GM23338 (cell line): Measurements from ENCODE around the gene DPP3. TPM values are rescaled to one million over a fixed set of nuclear protein-coding genes. Genes with fewer than 3 reads are reported as not detected.
"Not testable (repeated sequence)": the region's sequence is repeated elsewhere in the genome, so short reads cannot be mapped to it uniquely, and the experiment has no call there.

Experiments used
- ATAC-seq: fragments of 200-7000 bp; cut with Tn5 transposase; 3 replicates; pipeline ENCODE4 v1.9.1; 2020
- DNase-seq: peaks from one replicate; pipeline ENCODE4 v3.0.0-alpha.2; 2015; ENCODE audit warnings: low spot score
- H2AFZ ChIP-seq: fragments of 200-600 bp; sonication (generic); 2 replicates; pipeline ENCODE4 v1.8.0; 2016; ENCODE audit warnings: antibody characterized with exemption, mild to moderate bottlenecking, moderate library complexity
- H3F3A ChIP-seq: fragments of 200-600 bp; sonication (generic); replicated peaks from 2 replicates; pipeline ENCODE4 v1.8.0; 2017; ENCODE audit warnings: antibody characterized with exemption, mixed run types, low read depth
- H3K27ac ChIP-seq: fragments of 200-600 bp; sonication (generic); 2 replicates; pipeline ENCODE4 v1.6.1; 2016; ENCODE audit warnings: low read depth
- H3K27me3 ChIP-seq: fragments of 200-600 bp; sonication (generic); 2 replicates; pipeline ENCODE4 v1.8.0; 2016; ENCODE audit warnings: mild to moderate bottlenecking, mixed run types, moderate library complexity; ENCODE audit not compliant: insufficient read depth
- H3K36me3 ChIP-seq: fragments of 200-600 bp; sonication (generic); 2 replicates; pipeline ENCODE4 v1.8.0; 2016; ENCODE audit warnings: mild to moderate bottlenecking; ENCODE audit not compliant: insufficient read depth
- H3K4me1 ChIP-seq: fragments of 200-600 bp; sonication (generic); 2 replicates; pipeline ENCODE4 v1.8.0; 2016; ENCODE audit warnings: mild to moderate bottlenecking, moderate library complexity; ENCODE audit not compliant: insufficient read depth
- H3K4me2 ChIP-seq: fragments of 200-600 bp; sonication (generic); 2 replicates; pipeline ENCODE4 v1.7.1; 2017; ENCODE audit warnings: mixed run types
- H3K4me3 ChIP-seq: fragments of 200-600 bp; sonication (generic); 2 replicates; pipeline ENCODE4 v1.6.1; 2016; ENCODE audit warnings: mixed run types
- H3K79me2 ChIP-seq: fragments of 200-600 bp; sonication (generic); replicated peaks from 2 replicates; pipeline ENCODE4 v1.8.0; 2017; ENCODE audit warnings: mild to moderate bottlenecking; ENCODE audit not compliant: insufficient read depth
- H3K9me2 ChIP-seq: fragments of 200-600 bp; sonication (generic); 2 replicates; pipeline ENCODE4 v1.8.0; 2017; ENCODE audit not compliant: insufficient read depth
- H4K20me1 ChIP-seq: fragments of 200-600 bp; sonication (generic); replicated peaks from 2 replicates; pipeline ENCODE4 v1.8.0; 2017; ENCODE audit warnings: mild to moderate bottlenecking; ENCODE audit not compliant: insufficient read depth
- H3K27ac Mint-ChIP-seq: 2 replicates; pipeline ENCODE4 v1.8.0; 2020; ENCODE audit warnings: inconsistent platforms, mild to moderate bottlenecking, moderate library complexity, mixed read lengths
- H3K27me3 Mint-ChIP-seq: 3 replicates; pipeline ENCODE4 v1.8.0; 2022; ENCODE audit warnings: low read depth, mild to moderate bottlenecking, moderate library complexity, mixed read lengths, inconsistent platforms; ENCODE audit not compliant: insufficient read depth, poor library complexity
- H3K36me3 Mint-ChIP-seq: 3 replicates; pipeline ENCODE4 v1.8.0; 2021; ENCODE audit warnings: low read depth, mild to moderate bottlenecking, inconsistent platforms, moderate library complexity, mixed read lengths
- H3K4me1 Mint-ChIP-seq: 3 replicates; pipeline ENCODE4 v1.8.0; 2020; ENCODE audit warnings: mild to moderate bottlenecking, inconsistent platforms, mixed read lengths
- H3K4me3 Mint-ChIP-seq: 3 replicates; pipeline ENCODE4 v1.8.0; 2021; ENCODE audit warnings: moderate library complexity, mild to moderate bottlenecking, inconsistent platforms, mixed read lengths
- H3K9me3 Mint-ChIP-seq: 3 replicates; pipeline ENCODE4 v1.8.0; 2020; ENCODE audit warnings: moderate library complexity, mild to moderate bottlenecking, inconsistent platforms, mixed read lengths
- CTCF ChIP-seq, 2 experiments: fragments of 200-600 bp in 1 of 2; sonication (generic) in 1 of 2; conservative IDR thresholded peaks; 2 replicates each; pipeline versions ENCODE4 v1.5.1 to v1.6.1; 2016 to 2017; ENCODE audit warnings: antibody characterized with exemption in 2 of 2, low read depth in 2 of 2, mild to moderate bottlenecking in 2 of 2, moderate library complexity in 1 of 2
- EZH2 ChIP-seq: fragments of 200-600 bp; sonication (generic); IDR thresholded peaks from one replicate; pipeline ENCODE4 v1.8.0; 2017; ENCODE audit warnings: antibody characterized with exemption, mild to moderate bottlenecking, low read depth; ENCODE audit not compliant: unreplicated experiment
- EZH2phosphoT487 ChIP-seq: fragments of 200-600 bp; sonication (generic); IDR thresholded peaks from one replicate; pipeline ENCODE4 v1.8.1; 2018; ENCODE audit warnings: antibody characterized with exemption; ENCODE audit not compliant: unreplicated experiment
- NANOG ChIP-seq: IDR thresholded peaks from 2 replicates; pipeline ENCODE4 v1.6.1; 2016; ENCODE audit warnings: antibody characterized with exemption, borderline replicate concordance
- STAT1 ChIP-seq: IDR thresholded peaks from one replicate; pipeline ENCODE4 v1.6.1; 2016; ENCODE audit warnings: antibody characterized with exemption; ENCODE audit not compliant: unreplicated experiment
- ZNF114 ChIP-seq: fragments of 250-450 bp; sonication (Bioruptor Pico); IDR thresholded peaks from 2 replicates; pipeline ENCODE4 v1.5.0; 2020; ENCODE audit warnings: mild to moderate bottlenecking, moderate library complexity
- ZNF331 ChIP-seq: fragments of 250-450 bp; sonication (Bioruptor Pico); IDR thresholded peaks from 2 replicates; pipeline ENCODE4 v1.5.0; 2020; ENCODE audit warnings: low read depth, mild to moderate bottlenecking, moderate library complexity
- ZNF462 ChIP-seq: fragments of 250-450 bp; sonication (Bioruptor Pico); IDR thresholded peaks from 2 replicates; pipeline ENCODE4 v1.5.0; 2020; ENCODE audit warnings: mild to moderate bottlenecking, moderate library complexity
- polyA plus RNA-seq: library from polyadenylated mRNA; unstranded; fragments of >200 nt; fragmentation: Nextera tagmentation; extraction: Ambion mirVana; gene quantifications from 2 replicates; pipeline ENCODE4 v1.2.1, GENCODE V29; 2016
- total RNA-seq: library from RNA; depleted of rRNA; stranded (reverse); fragments of >200 nt; shearing (Covaris generic); gene quantifications from 2 replicates; pipeline ENCODE4 v1.2.3, GENCODE V29; 2014

DPP3 gene
- total and polyA plus RNA-seq, 2 experiments from 2014 or later: 22.7 to 85.9 TPM

- Mint-ChIP-seq H3K9me3 (peaks cover 45% of the 10 kb centered on the region), H3K27me3 (peaks cover 11% of the 10 kb centered on the region), H3K36me3 (peaks cover 49% of the 10 kb centered on the region)
- not testable (repeated sequence) for H3F3A ChIP-seq, H3K4me3 ChIP-seq, H4K20me1 ChIP-seq, H3K9me2 ChIP-seq, H3K4me3 Mint-ChIP-seq, DNase-seq, H3K4me2 ChIP-seq, H3K27ac ChIP-seq, ATAC-seq, H3K27me3 ChIP-seq, H3K27ac Mint-ChIP-seq, H2AFZ ChIP-seq, H3K4me1 ChIP-seq, H3K36me3 ChIP-seq, H3K4me1 Mint-ChIP-seq
- H3K79me2 ChIP-seq: peaks cover 16% of the 10 kb centered on the region
Observed at GRCh38 chr11:66440101-66440939, 39.9 kb upstream of the DPP3 start.

GRCh38 chr11:66440940-66441282 is 39.3 kb upstream of the DPP3 start:
- not testable (repeated sequence) for H3K27me3 ChIP-seq, H3K36me3 ChIP-seq, H4K20me1 ChIP-seq, ATAC-seq, H3K27ac ChIP-seq, H2AFZ ChIP-seq, H3K4me1 ChIP-seq, H3K4me3 Mint-ChIP-seq, H3K9me2 ChIP-seq, H3K27ac Mint-ChIP-seq, DNase-seq, H3K4me3 ChIP-seq, H3K4me2 ChIP-seq, H3F3A ChIP-seq
- H3K36me3 Mint-ChIP-seq: peaks cover 46% of the 10 kb centered on the region
- peaks cover 14% of the 10 kb centered on the region for H3K4me1 Mint-ChIP-seq
- peaks cover 11% of the 10 kb centered on the region for H3K27me3 Mint-ChIP-seq
- H3K79me2 ChIP-seq: peaks cover 16% of the 10 kb centered on the region
- peaks cover 45% of the 10 kb centered on the region for H3K9me3 Mint-ChIP-seq

- Histone ChIP-seq H3K4me1 (peaks cover 7% of the 10 kb centered on the region), H3K4me3 (no peak overlapping the region), H3K79me2 (no peaks in the 10 kb centered on the region), H3F3A (peaks cover 4% of the 10 kb centered on the region; the same call in 1 of the 2 replicates), H3K9me2 (no peaks in the 10 kb centered on the region), H4K20me1 (no peaks in the 10 kb centered on the region), H3K27ac (no peak overlapping the region), H3K27me3 (no peaks in the 10 kb centered on the region), H3K4me2 (no peak overlapping the region), H2AFZ (no peak overlapping the region), H3K36me3 (no peaks in the 10 kb centered on the region)
- Mint-ChIP-seq H3K27ac (no peak overlapping the region), H3K9me3 (peaks cover 45% of the 10 kb centered on the region), H3K27me3 (peaks cover 7% of the 10 kb centered on the region), H3K4me3 (no peak overlapping the region), H3K4me1 (peaks cover 22% of the 10 kb centered on the region; the same call in 2 of the 3 replicates), H3K36me3 (peaks cover 28% of the 10 kb centered on the region; the same call in 2 of the 3 replicates)
- ATAC-seq: no peak
- no peak for DNase-seq
- TF ChIP-seq STAT1: no peak
- no peak for TF ChIP-seq ZNF331 (CRISPR knock-in tag)
- TF ChIP-seq ZNF462 (CRISPR knock-in tag): no peak
- TF ChIP-seq EZH2: no peak
- no peak for TF ChIP-seq CTCF (conservative IDR thresholded peaks at IDR 0.05; ENCODE audit: low read depth in 2 of 2)
- TF ChIP-seq ZNF114 (CRISPR knock-in tag): no peak
- no peak for TF ChIP-seq NANOG
- TF ChIP-seq EZH2phosphoT487: no peak
Observed at GRCh38 chr11:66443602-66444001, 36.6 kb upstream of the DPP3 start.
